ENCODE measurements around the gene RASGEF1B.

DNA sequence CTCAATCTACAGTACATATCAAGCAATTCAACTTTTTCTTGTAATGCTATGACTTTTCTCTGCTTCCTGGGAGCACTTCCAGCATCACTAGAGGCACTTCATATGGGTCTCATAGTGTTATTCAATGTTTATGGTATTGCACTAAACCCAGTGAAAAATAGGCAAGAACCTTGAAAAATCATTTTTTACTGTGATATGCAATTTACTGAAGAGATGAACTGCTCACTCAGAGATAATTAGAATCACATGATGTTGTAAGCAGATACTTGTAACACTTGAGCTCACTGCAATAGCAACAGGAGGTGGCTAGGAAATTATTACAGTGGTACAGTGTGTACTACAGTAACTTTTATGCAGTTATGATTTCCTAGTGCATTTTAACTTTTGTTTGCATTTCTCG lies 93.3 kb downstream of the RASGEF1B start:
- no peak for TF ChIP-seq POLR2A (IDR thresholded peaks at IDR 0.05; ENCODE audit: low read length)
- TF ChIP-seq GATA1 (IDR thresholded peaks at IDR 0.05; ENCODE audit: low read depth, low read length), result no peak

Measured in erythroblast (primary cell).